Tibial artery (tissue), 4 donors: ENCODE data around the gene PDLIM7.

ENCODE experiments used
- DNase-seq, 2 donors: peaks; one replicate each; pipeline ENCODE4 v3.0.0-alpha.2; 2019
- H3K27ac ChIP-seq, 2 donors: fragments of 200-600 bp; sonication (generic) in 1 of 2; 1 replicate in 1 of 2; 2 replicates in 1 of 2; pipeline ENCODE4 v1.5.1; 2018 to 2019; ENCODE audit warnings: mild to moderate bottlenecking in 1 of 2
- H3K27me3 ChIP-seq, 2 donors: fragments of 200-600 bp; sonication (generic) in 1 of 2; one replicate each; pipeline versions ENCODE4 v1.5.1 to v1.6.0; 2016 to 2019
- H3K36me3 ChIP-seq, 3 donors: fragments of 200-600 bp; sonication (generic) in 2 of 3; one replicate each; pipeline ENCODE4 v1.5.1; 2016 to 2019; ENCODE audit warnings: mild to moderate bottlenecking in 2 of 3
- H3K4me1 ChIP-seq, 4 donors: fragments of 200-600 bp; sonication (generic) in 2 of 4; 1 replicate in 3 of 4; 2 replicates in 1 of 4; pipeline ENCODE4 v1.5.1; 2016 to 2019
- H3K4me3 ChIP-seq, 2 donors: fragments of 200-600 bp; sonication (generic) in 1 of 2; 1 replicate in 1 of 2; 2 replicates in 1 of 2; pipeline ENCODE4 v1.5.1; 2018 to 2019; ENCODE audit warnings: mild to moderate bottlenecking in 2 of 2
- H3K9me3 ChIP-seq, 3 donors: fragments of 200-600 bp; sonication (generic) in 1 of 3; one replicate each; pipeline ENCODE4 v1.5.1; 2016 to 2019
- CTCF ChIP-seq, 2 experiments: fragments of 200-600 bp in 1 of 2; fragments of 450-650 bp in 1 of 2; IDR thresholded peaks; one replicate each; pipeline ENCODE4 v1.5.1; 2017 to 2019; ENCODE audit warnings: antibody characterized with exemption in 2 of 2, mild to moderate bottlenecking in 1 of 2, moderate library complexity in 1 of 2
- intact Hi-C: fragments of 100-400 bp; cut with DNase I; formaldehyde crosslinking; loops from one replicate; pipeline ENCODE4 v1.15.0; 2023; ENCODE audit warnings: low total_unique reads

Gene PDLIM7

GRCh38 chr5:177478711-177479646, 18.4 kb downstream of the PDLIM7 start:
- Histone ChIP-seq H3K36me3 (peaks cover 21 to 28% (median 24%) of the 10 kb centered on the region in 3 donors), H3K4me3 (no peak overlapping the region), H3K4me1 (peaks cover 0 to 97% (median 74%) of the 10 kb centered on the region in 4 donors), H3K9me3 (no peaks in the 10 kb centered on the region), H3K27me3 (no peaks in the 10 kb centered on the region), H3K27ac (peak overlapping the region; percentile 75 to 100)
- peak; percentile 93 to 94 for DNase-seq
- no peak for TF ChIP-seq CTCF (IDR thresholded peaks at IDR 0.05)
- intact Hi-C loops: no loop called here

GRCh38 chr5:177477701-177478477, 19.5 kb downstream of the PDLIM7 start:
- no peak for DNase-seq
- Histone ChIP-seq H3K4me1 (peaks cover 0 to 89% (median 73%) of the 10 kb centered on the region in 4 donors), H3K36me3 (peaks cover 10 to 17% (median 13%) of the 10 kb centered on the region in 3 donors), H3K27ac (peak overlapping the region; percentile 75 to 100), H3K9me3 (no peaks in the 10 kb centered on the region), H3K27me3 (no peaks in the 10 kb centered on the region), H3K4me3 (no peak overlapping the region)
- TF ChIP-seq CTCF (IDR thresholded peaks at IDR 0.05): no peak
- intact Hi-C loops: no loop called here

- Histone ChIP-seq H3K27ac (peak overlapping the region; percentile 75 to 100), H3K4me1 (peaks cover 0 to 89% (median 79%) of the 10 kb centered on the region in 4 donors)
Measured at GRCh38 chr5:177476531-177477233, 20.7 kb downstream of the PDLIM7 start.

GRCh38 chr5:177475563-177476427, 21.6 kb downstream of the PDLIM7 start:
- intact Hi-C loops: no loop called here
- no peaks in the 10 kb centered on the region for H3K9me3 ChIP-seq

More at GRCh38 chr5:177476531-177477233, 20.7 kb downstream of the PDLIM7 start:
- Histone ChIP-seq H3K9me3 (no peaks in the 10 kb centered on the region), H3K36me3 (peaks cover 1 to 7% (median 6%) of the 10 kb centered on the region in 3 donors), H3K4me3 (no peak overlapping the region), H3K27me3 (no peaks in the 10 kb centered on the region)
- TF ChIP-seq CTCF (IDR thresholded peaks at IDR 0.05): no peak
- peak; percentile 86 to 97 for DNase-seq
- intact Hi-C loops: no loop called here

More at GRCh38 chr5:177475563-177476427, 21.6 kb downstream of the PDLIM7 start:
- H3K4me1 ChIP-seq: peaks cover 0 to 90% (median 78%) of the 10 kb centered on the region in 4 donors
- no peak for TF ChIP-seq CTCF (IDR thresholded peaks at IDR 0.05)
- DNase-seq: no peak
- no peaks in the 10 kb centered on the region for H3K27me3 ChIP-seq
- peak overlapping the region; percentile 75 to 100 for H3K27ac ChIP-seq
- H3K4me3 ChIP-seq: no peak overlapping the region
- H3K36me3 ChIP-seq: no peaks in the 10 kb centered on the region
